GM12864 (cell line): ENCODE measurements around the gene TMEM255B.

Experiments used
- DNase-seq: peaks from one replicate; pipeline ENCODE4 v3.0.0-alpha.2; 2011; ENCODE audit warnings: low read depth
- H3K4me3 ChIP-seq: 2 replicates; pipeline ENCODE4 v1.5.1; 2011; ENCODE audit warnings: mild to moderate bottlenecking, low read depth, low read length, control low read depth
- CTCF ChIP-seq: IDR thresholded peaks from 2 replicates; pipeline ENCODE4 v1.5.1; 2011; ENCODE audit warnings: low read depth, mild to moderate bottlenecking, moderate library complexity, low read length, control low read depth, inconsistent platforms; ENCODE audit errors: missing control alignments

The TMEM255B gene

GRCh38 chr13:113845723-113846635 lies 87.0 kb downstream of the TMEM255B start:
- no peak for DNase-seq
- no peak overlapping the region for H3K4me3 ChIP-seq
- no peak for TF ChIP-seq CTCF

GRCh38 chr13:113846636-113847318 lies 87.8 kb downstream of the TMEM255B start:
- no peak for DNase-seq
- TF ChIP-seq CTCF = no peak
- H3K4me3 ChIP-seq = no peak overlapping the region

GRCh38 chr13:113848020-113848419 lies 89.0 kb downstream of the TMEM255B start:
- no peak overlapping the region for H3K4me3 ChIP-seq
- no peak for DNase-seq
- TF ChIP-seq CTCF = no peak

GRCh38 chr13:113848431-113849260 lies 89.6 kb downstream of the TMEM255B start:
- DNase-seq = no peak
- H3K4me3 ChIP-seq = no peak overlapping the region
- no peak for TF ChIP-seq CTCF

- DNase-seq = no peak
- H3K4me3 ChIP-seq = no peak overlapping the region
- TF ChIP-seq CTCF = no peak
Measured at GRCh38 chr13:113849546-113849945, 90.5 kb downstream of the TMEM255B start.

- no peak for TF ChIP-seq CTCF
Measured at GRCh38 chr13:113849981-113850721, 91.1 kb downstream of the TMEM255B start.

More at GRCh38 chr13:113849981-113850721, 91.1 kb downstream of the TMEM255B start:
- H3K4me3 ChIP-seq = no peak overlapping the region
- no peak for DNase-seq
